HCT116 (cell line): ENCODE results near the gene RUFY1. TPM values are rescaled to one million over a fixed set of nuclear protein-coding genes. Genes with fewer than 3 reads are reported as not detected.
A peak's percentile ranks its signal among the peaks of the same experiment; 100 is the strongest.

Experiments used
- ATAC-seq: fragments of 200-7000 bp; cut with Tn5 transposase; 2 replicates; pipeline ENCODE4 v1.9.1; 2020; ENCODE audit warnings: mild to moderate bottlenecking, moderate library complexity
- BruUV-seq: library from RNA; stranded (reverse); fragments of 400-500 nt; replicated peaks from 2 replicates; lab custom pipeline; 2021; lab: Mats Ljungman, UMichigan
- CTCF ChIA-PET: fragments of 300-600 bp; sonication (Branson Sonifier 250); formaldehyde crosslinking; loops from one replicate; lab custom pipeline; 2021; ENCODE audit warnings: antibody characterized with exemption; lab: Charles Lee
- POLR2A ChIA-PET: fragments of 300-600, 350-600 bp; sonication (Branson Sonifier 250); formaldehyde crosslinking; loops from one replicate; lab custom pipeline; 2021; ENCODE audit warnings: antibody characterized with exemption; lab: Charles Lee
- RAD21 ChIA-PET, 2 experiments: fragments of 300-600 bp; sonication (Branson Sonifier 250); formaldehyde crosslinking; loops; one replicate each; lab custom pipeline; 2023; ENCODE audit warnings: low total read pairs in 2 of 2; ENCODE audit not compliant: uncharacterized antibody in 2 of 2, unreplicated experiment in 2 of 2, low non-redundant PET in 1 of 2; lab: Charles Lee
- DNase-seq: peaks from one replicate; pipeline ENCODE4 v3.0.0-alpha.2; 2010; ENCODE audit warnings: low read depth, low spot score
- H2AFZ ChIP-seq: fragments of 200-600 bp; shearing (Covaris generic), sonication (generic); 2 replicates; pipeline ENCODE4 v1.6.1; 2017; ENCODE audit warnings: low read depth, mixed run types, mixed read lengths, antibody characterized with exemption, low read length; ENCODE audit not compliant: poor library complexity, severe bottlenecking
- H3K27ac ChIP-seq: 2 replicates; pipeline ENCODE4 v1.5.1; 2012; ENCODE audit warnings: low read depth, low read length
- H3K27me3 ChIP-seq: fragments of 200-600 bp; sonication (generic); 2 replicates; pipeline ENCODE4 v1.6.1; 2016; ENCODE audit warnings: mixed run types, low read length, mixed read lengths; ENCODE audit not compliant: insufficient read depth
- H3K36me3 ChIP-seq, 2 experiments: fragments of 200-500 bp in 1 of 2; fragments of 200-600 bp in 1 of 2; sonication (Bioruptor generic) in 1 of 2; sonication (generic) in 1 of 2; 2 replicates each; pipeline versions ENCODE4 v1.5.1 to v1.6.1; 2014 to 2016; ENCODE audit warnings: low read length in 2 of 2, inconsistent platforms in 1 of 2, mixed read lengths in 1 of 2, mixed run types in 1 of 2; ENCODE audit not compliant: insufficient read depth in 2 of 2, control insufficient read depth in 1 of 2
- H3K4me1 ChIP-seq, 2 experiments: fragments of 200-600 bp in 1 of 2; sonication (generic) in 1 of 2; 2 replicates each; pipeline versions ENCODE4 v1.5.1 to v1.6.1; 2012 to 2017; ENCODE audit warnings: low read length in 2 of 2, inconsistent platforms in 1 of 2, mild to moderate bottlenecking in 1 of 2, mixed read lengths in 1 of 2, mixed run types in 1 of 2, moderate library complexity in 1 of 2; ENCODE audit not compliant: insufficient read depth in 2 of 2, control insufficient read depth in 1 of 2
- H3K4me2 ChIP-seq: fragments of 200-600 bp; sonication (generic); 2 replicates; pipeline ENCODE4 v1.6.1; 2017; ENCODE audit warnings: mixed run types, low read length, mixed read lengths
- H3K4me3 ChIP-seq, 2 experiments: fragments of 200-600 bp in 1 of 2; sonication (generic) in 1 of 2; replicated peaks in 1 of 2; 2 replicates each; pipeline ENCODE4 v1.5.1; 2011 to 2016; ENCODE audit warnings: low read length in 2 of 2, control low read depth in 1 of 2, low read depth in 1 of 2, mild to moderate bottlenecking in 1 of 2, mixed read lengths in 1 of 2, mixed run types in 1 of 2
- H3K79me2 ChIP-seq: fragments of 200-600 bp; sonication (generic); 2 replicates; pipeline ENCODE4 v1.6.1; 2017; ENCODE audit warnings: mild to moderate bottlenecking, mixed run types, low read length, moderate library complexity, mixed read lengths; ENCODE audit not compliant: insufficient read depth
- H3K9ac ChIP-seq: fragments of 200-600 bp; sonication (generic); 2 replicates; pipeline ENCODE4 v1.6.1; 2016; ENCODE audit warnings: low read length, mixed read lengths
- H3K9me2 ChIP-seq: fragments of 200-600 bp; sonication (generic), shearing (Covaris generic); 2 replicates; pipeline ENCODE4 v1.6.1; 2017; ENCODE audit warnings: mixed run types, mild to moderate bottlenecking, moderate library complexity; ENCODE audit not compliant: insufficient read depth
- H3K9me3 ChIP-seq, 2 experiments: fragments of 200-500 bp in 1 of 2; fragments of 200-600 bp in 1 of 2; sonication (Bioruptor generic) in 1 of 2; sonication (generic) in 1 of 2; 2 replicates each; pipeline ENCODE4 v1.6.1; 2014 to 2017; ENCODE audit warnings: low read length in 2 of 2, mixed read lengths in 2 of 2, inconsistent platforms in 1 of 2, low read depth in 1 of 2, mild to moderate bottlenecking in 1 of 2, mixed run types in 1 of 2, moderate library complexity in 1 of 2; ENCODE audit not compliant: control insufficient read depth in 1 of 2, insufficient read depth in 1 of 2
- H4K20me1 ChIP-seq: fragments of 200-600 bp; sonication (generic), shearing (Covaris generic); 2 replicates; pipeline ENCODE4 v1.6.1; 2017; ENCODE audit warnings: mixed run types, mild to moderate bottlenecking, moderate library complexity; ENCODE audit not compliant: insufficient read depth
- CBX3 ChIP-seq: IDR thresholded peaks from 2 replicates; pipeline ENCODE4 v1.6.1; 2012; ENCODE audit warnings: low read depth
- CEBPB ChIP-seq: IDR thresholded peaks from 2 replicates; pipeline ENCODE4 v1.6.1; 2012; ENCODE audit warnings: low read depth
- CTCF ChIP-seq, 3 experiments: fragments of 200-600 bp in 1 of 3; sonication (generic) in 1 of 3; IDR thresholded peaks in 2 of 3; conservative IDR thresholded peaks in 1 of 3; 2 replicates each; pipeline ENCODE4 v1.5.1; 2012 to 2017; ENCODE audit warnings: low read depth in 2 of 3, low read length in 2 of 3, antibody characterized with exemption in 1 of 3, borderline replicate concordance in 1 of 3, control low read depth in 1 of 3, mild to moderate bottlenecking in 1 of 3, mixed read lengths in 1 of 3, mixed run types in 1 of 3, moderate library complexity in 1 of 3; ENCODE audit not compliant: insufficient read depth in 1 of 3
- EGR1 ChIP-seq: IDR thresholded peaks from 2 replicates; pipeline ENCODE4 v1.6.1; 2012; ENCODE audit warnings: low read depth
- ELF1 ChIP-seq: IDR thresholded peaks from 2 replicates; pipeline ENCODE4 v1.6.1; 2012; ENCODE audit warnings: low read depth, borderline replicate concordance
- JUND ChIP-seq: IDR thresholded peaks from 2 replicates; pipeline ENCODE4 v1.6.1; 2012
- POLR2A ChIP-seq: IDR thresholded peaks from 2 replicates; pipeline ENCODE4 v1.7.0; 2011; ENCODE audit warnings: borderline replicate concordance; ENCODE audit not compliant: insufficient read depth, insufficient read length; ENCODE audit errors: extremely low read depth
- RAD21 ChIP-seq: IDR thresholded peaks from 2 replicates; pipeline ENCODE4 v1.6.1; 2012; ENCODE audit warnings: low read depth, mild to moderate bottlenecking
- ZNF274 ChIP-seq: fragments of 200-500 bp; sonication (Bioruptor generic); IDR thresholded peaks from 2 replicates; pipeline ENCODE4 v1.6.1; 2014; ENCODE audit warnings: mild to moderate bottlenecking, low read depth, low read length, inconsistent platforms
- intact Hi-C: fragments of 100-400 bp; cut with micrococcal nuclease; formaldehyde crosslinking; loops from 2 replicates; pipeline ENCODE4 v1.10.0; 2022
- total RNA-seq: library from RNA; stranded (reverse); gene quantifications from one replicate; pipeline ENCODE4 v1.2.1, GENCODE V29; 2021; ENCODE audit not compliant: unreplicated experiment
- TF ChIP-seq, protein P1 (sequence below): IDR thresholded peaks from 2 replicates; pipeline ENCODE4 v1.6.1; 2012

RUFY1 gene
- total RNA-seq, 1 experiment from 2014 or later: 32.9 TPM

GRCh38 chr5:179610109-179610902 lies 60.0 kb downstream of the RUFY1 start:
- H3K4me1 ChIP-seq: no peaks in the 10 kb centered on the region
- no peak overlapping the region for H3K4me3 ChIP-seq
- no peaks in the 10 kb centered on the region for H3K9me3 ChIP-seq
- ChIA-PET RAD21 (no interaction called here), POLR2A (interaction anchor here (1.3 to 6.0 kb wide), 2 partner anchors 10 to 13 kb away, joined by 3 to 63 read pairs; partner anchors contain the start of gene HNRNPH1), CTCF (no interaction called here)
- no peak overlapping the region for H3K4me2 ChIP-seq
- peaks cover 31% of the 10 kb centered on the region; the same call in 1 of the 2 replicates for H4K20me1 ChIP-seq
- no peak overlapping the region for H3K27ac ChIP-seq
- no TSS peak for BruUV-seq
- H3K79me2 ChIP-seq: peaks cover 20% of the 10 kb centered on the region
- peaks cover 27 to 61% of the 10 kb centered on the region in 2 experiments for H3K36me3 ChIP-seq
- DNase-seq (no peak), ATAC-seq (0 out of 2 replicates have a peak, but pooled peaks have one; percentile 4)
- no peaks in the 10 kb centered on the region for H3K27me3 ChIP-seq
- TF ChIP-seq RAD21: no peak
- TF ChIP-seq POLR2A: no peak
- no peak for TF ChIP-seq CEBPB
- TF ChIP-seq CBX3: no peak
- TF ChIP-seq, protein P1, sequence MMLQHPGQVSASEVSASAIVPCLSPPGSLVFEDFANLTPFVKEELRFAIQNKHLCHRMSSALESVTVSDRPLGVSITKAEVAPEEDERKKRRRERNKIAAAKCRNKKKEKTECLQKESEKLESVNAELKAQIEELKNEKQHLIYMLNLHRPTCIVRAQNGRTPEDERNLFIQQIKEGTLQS: no peak
- no peak for TF ChIP-seq ZNF274
- no peak for TF ChIP-seq EGR1
- no peak for TF ChIP-seq ELF1
- no peak for TF ChIP-seq CTCF (IDR thresholded peaks at IDR 0.05 in 2 of 3, conservative IDR thresholded peaks at IDR 0.05 in 1 of 3; ENCODE audit: borderline replicate concordance in 1 of 3, insufficient read depth in 1 of 3, low read depth in 2 of 3, low read length in 2 of 3)
- TF ChIP-seq JUND: no peak
- H2AFZ ChIP-seq: no peak overlapping the region
- H3K9ac ChIP-seq: no peak overlapping the region
- H3K9me2 ChIP-seq: no peaks in the 10 kb centered on the region
- intact Hi-C loops: no loop called here
